SK-N-MC (cell line): ENCODE measurements around the gene TYRO3.

ENCODE experiments used
- DNase-seq: peaks from one replicate; pipeline ENCODE4 v3.0.0-alpha.2; 2011; ENCODE audit warnings: low read depth, low spot score
- H3K27ac ChIP-seq: fragments of 200-600 bp; sonication (generic); 2 replicates; pipeline ENCODE4 v1.5.1; 2016; ENCODE audit warnings: mixed run types
- H3K36me3 ChIP-seq: fragments of 200-600 bp; sonication (generic); 2 replicates; pipeline ENCODE4 v1.6.1; 2017; ENCODE audit warnings: antibody characterized with exemption, low read length, mixed read lengths; ENCODE audit not compliant: insufficient read depth
- H3K4me3 ChIP-seq: fragments of 200-600 bp; sonication (generic); 2 replicates; pipeline ENCODE4 v1.5.1; 2016
- H3K9ac ChIP-seq: fragments of 200-600 bp; sonication (generic); 2 replicates; pipeline ENCODE4 v1.8.0; 2017; ENCODE audit warnings: mixed run types, mixed read lengths; ENCODE audit not compliant: insufficient read length
- H3K9me3 ChIP-seq: fragments of 200-600 bp; sonication (generic); 2 replicates; pipeline ENCODE4 v1.6.1; 2017; ENCODE audit warnings: low read depth, mild to moderate bottlenecking, antibody characterized with exemption, low read length, moderate library complexity, mixed read lengths
- EZH2 ChIP-seq: fragments of 200-600 bp; sonication (generic); IDR thresholded peaks from one replicate; pipeline ENCODE4 v1.6.1; 2017; ENCODE audit warnings: antibody characterized with exemption
- FOXP2 ChIP-seq: optimal IDR thresholded peaks from 2 replicates; pipeline ENCODE3; 2011; ENCODE audit warnings: mild to moderate bottlenecking, moderate library complexity; ENCODE audit not compliant: insufficient read depth; ENCODE audit errors: extremely low read length, control extremely low read depth
- POLR2AphosphoS5 ChIP-seq: IDR thresholded peaks from 2 replicates; pipeline ENCODE4 v1.6.1; 2012; ENCODE audit warnings: mild to moderate bottlenecking, low read depth, low read length, borderline replicate concordance

The TYRO3 gene

DNA sequence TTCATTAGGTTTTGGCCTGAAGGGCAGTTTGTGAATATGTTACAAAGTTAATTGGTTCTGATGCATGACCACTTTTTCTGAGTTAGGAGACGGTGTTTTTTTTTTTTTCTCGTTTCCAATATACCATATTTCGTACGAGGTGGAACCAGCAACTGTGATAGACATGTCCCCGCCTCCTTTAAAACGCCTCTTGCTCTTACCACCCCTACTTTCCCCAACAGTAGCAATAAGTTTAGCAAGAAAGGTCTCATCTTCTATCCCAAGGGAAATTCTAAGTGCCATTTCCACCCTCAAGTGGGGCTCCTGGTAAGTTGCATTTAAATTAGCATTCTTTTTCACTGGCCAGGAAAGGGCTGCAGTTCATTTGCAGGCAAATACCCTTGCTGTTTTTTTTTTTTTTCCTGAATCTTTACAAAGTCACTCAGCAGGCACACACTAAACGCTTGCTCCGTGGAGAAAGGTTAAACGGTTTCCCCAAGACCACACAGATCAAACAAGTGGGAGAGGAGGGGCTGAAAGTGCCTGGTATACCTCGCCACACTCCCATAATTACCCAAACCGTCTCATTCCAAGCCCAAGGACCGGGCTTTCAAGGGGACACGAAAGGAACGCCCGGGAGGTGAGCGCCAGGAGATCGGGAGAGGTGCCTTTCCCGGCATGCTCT lies 61.7 kb downstream of the TYRO3 start:
- DNase-seq: no peak
- Histone ChIP-seq H3K36me3 (no peaks in the 10 kb centered on the region), H3K27ac (peak overlapping the region; percentile 86), H3K9ac (peak overlapping the region; percentile 79), H3K9me3 (no peaks in the 10 kb centered on the region), H3K4me3 (peak overlapping the region; percentile 86)
- TF ChIP-seq EZH2 (no peak), FOXP2 (no peak), POLR2AphosphoS5 (no peak)

DNA sequence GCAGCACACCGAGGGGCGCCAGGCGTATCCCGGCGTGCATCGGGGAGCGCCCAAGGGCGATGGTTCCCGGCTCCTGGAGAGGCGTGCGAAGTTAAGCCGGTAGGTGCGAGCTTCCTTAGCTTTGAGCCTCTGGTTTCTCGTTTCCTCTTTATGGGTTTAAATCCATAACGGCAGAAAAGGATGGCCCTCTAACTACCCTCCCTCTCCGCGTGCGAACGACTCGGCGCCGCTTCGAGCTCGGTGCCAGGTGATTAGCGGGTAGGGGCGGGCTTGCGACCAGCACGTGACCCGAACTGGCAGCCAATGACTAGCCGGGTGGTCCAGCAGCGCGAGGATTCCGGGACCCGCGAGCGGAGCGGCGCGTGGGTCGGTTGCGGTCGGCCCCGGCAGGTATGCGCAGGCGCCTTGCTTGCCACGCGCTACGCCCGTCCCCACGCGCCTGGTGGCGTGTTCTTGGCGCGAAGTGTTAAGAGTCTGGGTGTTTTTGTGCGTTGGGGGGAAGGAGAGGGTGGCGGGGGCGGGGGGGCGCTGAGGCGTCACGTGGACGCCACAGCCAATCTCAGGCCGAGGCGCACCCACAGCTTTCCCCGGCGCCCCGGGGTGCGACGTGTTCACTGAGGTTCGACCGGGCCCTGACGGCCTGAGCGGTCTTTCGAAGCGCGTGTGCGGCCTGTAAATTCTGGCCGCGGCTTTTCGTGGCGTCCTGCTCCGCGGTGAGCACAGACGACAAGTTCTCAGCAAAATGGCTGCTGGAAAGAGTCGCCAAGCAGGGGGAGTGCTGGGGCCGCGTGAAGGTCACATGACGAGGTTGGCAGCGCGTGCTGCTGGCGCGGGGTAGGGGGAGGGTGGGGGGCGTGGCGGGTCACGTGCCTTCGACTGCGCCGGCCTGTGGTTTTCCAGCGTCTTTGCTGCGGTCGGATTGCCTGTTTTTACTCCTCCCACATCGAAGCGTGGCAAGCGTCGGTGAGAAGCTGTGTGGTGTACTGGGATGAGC lies 62.5 kb downstream of the TYRO3 start:
- Histone ChIP-seq H3K9ac (peak overlapping the region; percentile 79), H3K27ac (peak overlapping the region; percentile 86), H3K9me3 (no peaks in the 10 kb centered on the region)

DNA sequence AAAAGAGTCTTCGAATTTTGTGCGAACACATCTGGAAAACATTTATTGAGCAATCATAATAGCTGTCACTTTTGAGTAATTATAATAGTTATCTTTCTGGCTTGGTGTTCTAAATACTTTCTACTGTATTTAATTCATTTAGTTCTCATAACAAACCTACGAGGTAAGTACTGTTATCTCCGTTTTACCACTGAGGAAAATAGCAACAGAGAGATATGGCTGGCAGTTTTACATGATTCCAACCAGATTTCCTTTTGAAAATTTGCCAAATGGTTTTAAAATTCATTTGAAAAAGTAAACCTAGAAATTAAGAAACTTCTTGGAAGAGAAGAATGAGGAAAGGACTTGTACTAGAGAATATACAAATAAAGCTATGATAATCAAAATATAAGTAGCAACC lies 63.9 kb downstream of the TYRO3 start:
- Histone ChIP-seq H3K4me3 (peak overlapping the region; percentile 86), H3K9me3 (no peaks in the 10 kb centered on the region), H3K27ac (peak overlapping the region; percentile 49), H3K36me3 (no peaks in the 10 kb centered on the region), H3K9ac (no peak overlapping the region)
- DNase-seq: no peak
- no peak for TF ChIP-seq EZH2
- no peak for TF ChIP-seq FOXP2
- no peak for TF ChIP-seq POLR2AphosphoS5

More for the DNA sequence above, 62.5 kb downstream of the TYRO3 start:
- H3K36me3 ChIP-seq: no peaks in the 10 kb centered on the region
- peak; percentile 40 for DNase-seq
- no peak for TF ChIP-seq EZH2
- TF ChIP-seq POLR2AphosphoS5: peak; percentile 66; the same call in 1 of the 2 replicates
- TF ChIP-seq FOXP2: no peak
- peak overlapping the region; percentile 86 for H3K4me3 ChIP-seq

DNA sequence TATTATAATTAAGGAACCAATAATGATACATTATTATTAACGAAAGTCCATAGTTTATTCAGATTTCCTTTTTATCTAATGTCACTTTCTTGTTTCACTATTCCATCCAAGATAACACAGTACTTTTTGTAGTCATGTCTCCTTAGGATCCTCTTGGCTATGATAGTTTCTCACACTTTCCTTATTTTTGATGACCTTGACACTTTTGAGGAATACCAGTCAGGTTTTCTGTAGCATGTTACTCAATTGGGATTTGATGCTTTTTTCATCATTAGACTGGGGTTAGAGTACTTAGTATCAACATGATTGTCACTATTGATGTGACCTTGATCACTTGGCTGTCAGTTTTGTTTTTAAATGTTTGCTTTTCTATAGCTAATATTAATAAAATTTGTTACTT lies 68.2 kb downstream of the TYRO3 start:
- Histone ChIP-seq H3K9me3 (no peaks in the 10 kb centered on the region), H3K27ac (no peak overlapping the region), H3K36me3 (no peaks in the 10 kb centered on the region), H3K4me3 (no peak overlapping the region), H3K9ac (no peak overlapping the region)
- DNase-seq: no peak
- no peak for TF ChIP-seq POLR2AphosphoS5
- no peak for TF ChIP-seq EZH2
- no peak for TF ChIP-seq FOXP2

DNA sequence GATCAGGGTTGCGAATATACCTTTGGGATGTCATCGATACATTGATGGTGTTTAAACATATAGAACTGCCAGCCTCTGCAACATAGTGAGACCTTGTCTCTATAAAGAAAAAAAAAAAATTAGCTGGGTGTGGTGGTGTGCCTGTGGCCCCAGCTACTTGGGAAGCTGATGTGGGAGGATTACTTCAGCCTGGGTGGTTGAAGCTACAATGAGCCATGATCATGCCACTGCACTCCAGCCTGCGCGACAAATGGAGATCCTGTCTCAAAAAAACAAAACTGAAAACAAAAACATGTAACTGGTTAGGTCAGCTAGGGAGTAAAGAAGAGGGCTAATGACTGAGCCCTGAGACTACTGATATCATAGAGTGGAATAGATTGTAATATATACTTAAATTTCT lies 70.5 kb downstream of the TYRO3 start:
- Histone ChIP-seq H3K9ac (no peak overlapping the region), H3K4me3 (no peak overlapping the region), H3K9me3 (no peaks in the 10 kb centered on the region), H3K36me3 (no peaks in the 10 kb centered on the region), H3K27ac (peak overlapping the region; percentile 33)
- TF ChIP-seq EZH2: no peak
- TF ChIP-seq POLR2AphosphoS5: no peak
- TF ChIP-seq FOXP2: no peak
- no peak for DNase-seq

DNA sequence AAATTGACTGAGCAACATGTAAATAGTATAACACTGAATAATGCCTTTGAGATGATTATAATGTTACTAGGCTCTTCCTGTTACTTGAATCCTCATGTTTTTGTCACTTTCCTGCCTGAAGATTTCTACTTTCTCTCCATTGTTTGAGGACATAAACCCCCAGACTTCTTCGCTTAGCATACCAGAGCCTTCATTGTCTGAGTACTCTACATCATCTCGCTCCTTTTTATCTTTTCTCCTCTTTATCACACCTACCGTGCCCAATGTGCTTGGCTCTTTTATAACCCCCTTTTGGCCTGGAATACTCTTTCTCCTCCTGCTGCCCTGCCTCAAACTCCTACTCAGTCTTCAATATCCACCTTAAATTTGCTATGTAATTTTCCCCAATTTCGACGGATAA lies 70.9 kb downstream of the TYRO3 start:
- no peak for DNase-seq
- no peak overlapping the region for H3K9ac ChIP-seq
- no peaks in the 10 kb centered on the region for H3K9me3 ChIP-seq
- TF ChIP-seq FOXP2 (no peak), EZH2 (no peak)
- H3K4me3 ChIP-seq: no peak overlapping the region
- H3K36me3 ChIP-seq: no peaks in the 10 kb centered on the region
- peak overlapping the region; percentile 33 for H3K27ac ChIP-seq

DNA sequence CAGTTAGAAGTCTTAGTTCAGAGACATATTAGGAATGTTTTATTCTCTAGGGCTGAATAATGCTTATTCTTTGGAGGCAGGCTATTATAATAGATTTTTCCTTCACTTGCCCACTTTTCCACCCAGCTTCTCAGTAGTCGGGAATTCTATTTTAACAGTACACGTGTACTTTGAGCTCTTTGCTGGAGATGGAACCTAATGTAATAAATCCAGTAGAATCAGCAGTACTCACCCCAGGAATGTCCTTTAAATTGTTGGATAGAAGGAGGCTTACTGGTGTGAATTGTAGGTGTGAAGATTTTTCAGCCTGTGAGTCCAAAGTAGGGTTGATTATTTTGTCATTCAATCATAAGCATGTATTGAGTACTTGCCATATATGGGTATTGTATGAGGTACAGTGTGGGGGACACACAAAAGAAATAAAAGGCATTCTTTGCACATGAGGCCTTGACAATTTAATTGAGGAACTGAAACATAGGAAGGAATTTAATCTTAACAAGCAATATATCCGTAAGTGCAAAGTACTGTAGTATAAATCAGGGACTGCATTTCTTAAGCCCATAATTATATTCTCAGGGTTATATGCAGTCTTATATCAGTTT lies 71.7 kb downstream of the TYRO3 start:
- no peaks in the 10 kb centered on the region for H3K36me3 ChIP-seq
- TF ChIP-seq FOXP2 (no peak), EZH2 (no peak), POLR2AphosphoS5 (no peak)
- H3K9me3 ChIP-seq: no peaks in the 10 kb centered on the region
- DNase-seq: no peak
- no peak overlapping the region for H3K9ac ChIP-seq
- peak overlapping the region; percentile 33 for H3K27ac ChIP-seq
- H3K4me3 ChIP-seq: no peak overlapping the region

DNA sequence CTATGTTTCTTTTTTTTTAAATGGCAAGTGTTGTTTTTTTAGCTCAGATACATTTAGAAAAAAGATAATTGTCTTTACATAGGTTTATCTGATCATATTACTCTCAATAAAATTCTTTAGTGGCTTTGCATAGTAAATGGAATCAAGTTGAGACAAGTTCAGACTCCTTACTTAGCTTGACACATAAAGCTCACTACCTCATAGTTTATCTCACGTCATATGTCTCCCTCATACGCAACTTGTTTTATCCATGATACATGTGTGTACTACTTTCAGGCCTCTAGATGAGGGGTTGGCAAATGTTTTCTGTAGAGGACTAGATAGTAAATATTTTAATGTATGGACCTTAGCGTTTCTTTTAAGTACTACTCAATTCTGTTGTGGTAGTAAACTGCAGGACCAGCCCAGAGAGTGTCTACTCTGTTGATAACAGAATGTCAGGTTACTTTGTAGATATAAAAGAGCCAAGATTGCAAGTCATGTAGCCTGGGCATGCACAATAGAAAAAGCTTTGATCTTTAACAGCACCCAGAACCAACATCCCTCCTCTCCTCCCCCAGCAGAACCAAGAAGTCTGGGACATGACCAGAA lies 73.0 kb downstream of the TYRO3 start:
- Histone ChIP-seq H3K9me3 (no peaks in the 10 kb centered on the region), H3K27ac (no peak overlapping the region), H3K4me3 (no peak overlapping the region), H3K36me3 (no peaks in the 10 kb centered on the region), H3K9ac (no peak overlapping the region)
- TF ChIP-seq EZH2 (no peak), POLR2AphosphoS5 (no peak), FOXP2 (no peak)
- no peak for DNase-seq
